CD14-positive monocyte (primary cell): ENCODE data around the gene DOK6. TPM values are rescaled to one million over a fixed set of nuclear protein-coding genes. Genes with fewer than 3 reads are reported as not detected.
"Not testable (repeated sequence)": the region's sequence is repeated elsewhere in the genome, so short reads cannot be mapped to it uniquely, and the experiment has no call there.

Experiments
- DNase-seq, 3 donors: peaks; one replicate each; pipeline ENCODE4 v3.0.0-alpha.2; 2011 to 2022
- H2AFZ ChIP-seq: 2 replicates; pipeline ENCODE4 v1.6.0; 2012; ENCODE audit warnings: mild to moderate bottlenecking, low read depth, low read length, inconsistent platforms; ENCODE audit not compliant: insufficient read depth, poor library complexity, severe bottlenecking
- H3K27ac ChIP-seq, 2 donors: 1 replicate in 1 of 2; 2 replicates in 1 of 2; pipeline ENCODE4 v1.5.1; 2012 to 2013; ENCODE audit warnings: low read length in 2 of 2, control low read depth in 1 of 2, inconsistent platforms in 1 of 2, low read depth in 1 of 2, mild to moderate bottlenecking in 1 of 2
- H3K27me3 ChIP-seq, 2 donors: one replicate each; pipeline versions ENCODE4 v1.6.0 to v1.6.1; 2011 to 2013; ENCODE audit warnings: low read length in 2 of 2; ENCODE audit not compliant: control insufficient read depth in 2 of 2, insufficient read depth in 2 of 2
- H3K36me3 ChIP-seq, 2 donors: replicated peaks in 1 of 2; 1 replicate in 1 of 2; 2 replicates in 1 of 2; pipeline versions ENCODE4 v1.5.1 to v1.6.1; 2012 to 2013; ENCODE audit warnings: low read length in 2 of 2, control low read depth in 1 of 2, inconsistent platforms in 1 of 2, mild to moderate bottlenecking in 1 of 2; ENCODE audit not compliant: insufficient read depth in 2 of 2, control insufficient read depth in 1 of 2
- H3K4me1 ChIP-seq, 2 donors: 1 replicate in 1 of 2; 2 replicates in 1 of 2; pipeline versions ENCODE4 v1.5.1 to v1.6.1; 2012 to 2013; ENCODE audit warnings: low read length in 2 of 2, control low read depth in 1 of 2, inconsistent platforms in 1 of 2, mild to moderate bottlenecking in 1 of 2, moderate library complexity in 1 of 2; ENCODE audit not compliant: insufficient read depth in 2 of 2, control insufficient read depth in 1 of 2
- H3K4me2 ChIP-seq: replicated peaks from 2 replicates; pipeline ENCODE3; 2012; ENCODE audit warnings: low read length, moderate library complexity, mild to moderate bottlenecking; ENCODE audit not compliant: poor library complexity, severe bottlenecking; ENCODE audit errors: extremely low read depth
- H3K4me3 ChIP-seq, 3 experiments: fragments of 200-600 bp in 1 of 3; sonication (generic) in 1 of 3; replicated peaks in 1 of 3; 1 replicate in 2 of 3; 2 replicates in 1 of 3; pipeline ENCODE4 v1.5.1; 2011 to 2013; ENCODE audit warnings: low read length in 3 of 3, mild to moderate bottlenecking in 3 of 3, control low read depth in 2 of 3, low read depth in 2 of 3, inconsistent platforms in 1 of 3, moderate library complexity in 1 of 3
- H3K79me2 ChIP-seq: 2 replicates; pipeline ENCODE4 v1.6.0; 2012; ENCODE audit warnings: mild to moderate bottlenecking, control low read depth, inconsistent platforms, low read length, moderate library complexity; ENCODE audit not compliant: insufficient read depth
- H3K9ac ChIP-seq: 2 replicates; pipeline ENCODE4 v1.6.0; 2017; ENCODE audit warnings: low read length, mild to moderate bottlenecking; ENCODE audit not compliant: insufficient read depth, poor library complexity, severe bottlenecking
- H3K9me3 ChIP-seq, 2 donors: replicated peaks in 1 of 2; 1 replicate in 1 of 2; 2 replicates in 1 of 2; pipeline versions ENCODE4 v1.5.1 to v1.6.1; 2012 to 2013; ENCODE audit warnings: low read length in 2 of 2, control low read depth in 1 of 2; ENCODE audit not compliant: control insufficient read depth in 1 of 2, insufficient read depth in 1 of 2
- H4K20me1 ChIP-seq: 2 replicates; pipeline ENCODE4 v1.6.0; 2012; ENCODE audit warnings: mild to moderate bottlenecking, low read length, control low read depth, moderate library complexity; ENCODE audit not compliant: insufficient read depth
- H3K27ac Mint-ChIP-seq, 7 donors: one replicate each; pipeline ENCODE4 v1.8.0; 2020; ENCODE audit warnings: mild to moderate bottlenecking in 7 of 7, mixed read lengths in 7 of 7, moderate library complexity in 6 of 7, inconsistent platforms in 2 of 7
- H3K27me3 Mint-ChIP-seq, 3 donors: one replicate each; pipeline ENCODE4 v1.8.0; 2021 to 2022; ENCODE audit warnings: low read depth in 3 of 3, mild to moderate bottlenecking in 3 of 3, mixed read lengths in 3 of 3, moderate library complexity in 3 of 3, inconsistent platforms in 1 of 3
- H3K36me3 Mint-ChIP-seq, 2 donors: one replicate each; pipeline ENCODE4 v1.8.0; 2020; ENCODE audit warnings: mixed read lengths in 2 of 2, inconsistent platforms in 1 of 2, mild to moderate bottlenecking in 1 of 2
- H3K4me1 Mint-ChIP-seq: one replicate; pipeline ENCODE4 v1.8.0; 2020; ENCODE audit warnings: mild to moderate bottlenecking, mixed read lengths
- H3K4me3 Mint-ChIP-seq, 2 donors: one replicate each; pipeline ENCODE4 v1.8.0; 2020; ENCODE audit warnings: mild to moderate bottlenecking in 2 of 2, mixed read lengths in 2 of 2, moderate library complexity in 1 of 2
- H3K9me3 Mint-ChIP-seq, 7 donors: one replicate each; pipeline ENCODE4 v1.8.0; 2020 to 2022; ENCODE audit warnings: mixed read lengths in 7 of 7, mild to moderate bottlenecking in 6 of 7, moderate library complexity in 6 of 7, inconsistent platforms in 2 of 7
- CTCF ChIP-seq: fragments of 200-600 bp; IDR thresholded peaks from one replicate; pipeline ENCODE4 v1.8.0; 2022; ENCODE audit warnings: antibody characterized with exemption, mild to moderate bottlenecking
- WGBS: methylation state at CpG from one replicate; pipeline ENCODE4 v1.1.5; 2013; ENCODE audit warnings: missing lambda C conversion rate; ENCODE audit not compliant: insufficient coverage; 5-methylcytosine and 5-hydroxymethylcytosine counted together
- intact Hi-C, 2 donors: fragments of 100-400 bp; cut with micrococcal nuclease; formaldehyde crosslinking; loops; one replicate each; pipeline versions ENCODE4 v1.15.0 to v1.15.1; 2023
- polyA plus RNA-seq, 3 donors: library from polyadenylated mRNA; depleted of rRNA in 1 of 3; unstranded in 2 of 3; stranded (reverse) in 1 of 3; fragments of 300-500 nt in 2 of 3; fragments of >200 nt in 1 of 3; fragmentation: Illumina TruSeq in 2 of 3; gene quantifications; 1 replicate in 2 of 3; 2 replicates in 1 of 3; pipeline ENCODE4 v1.2.3, GENCODE V29; 2012 to 2021

Gene DOK6
- polyA plus RNA-seq, 3 donors = not detected

- H3K36me3 ChIP-seq = no peaks in the 10 kb centered on the region
- H3K36me3 Mint-ChIP-seq = no peaks in the 10 kb centered on the region
- H3K9ac ChIP-seq = no peak overlapping the region
- no peaks in the 10 kb centered on the region for H4K20me1 ChIP-seq
- H3K4me3 ChIP-seq = no peak overlapping the region
- no peaks in the 10 kb centered on the region for H3K79me2 ChIP-seq
- no peak for DNase-seq
- WGBS = 92% methylated on average over 2 of the region's 4 CpGs
- TF ChIP-seq CTCF = no peak
- no peaks in the 10 kb centered on the region for H3K27me3 ChIP-seq
- peaks cover 13 to 15% of the 10 kb centered on the region in 2 donors for H3K9me3 ChIP-seq
- no peak overlapping the region for H3K4me3 Mint-ChIP-seq
- intact Hi-C loops = no loop called here
- no peak overlapping the region for H3K27ac ChIP-seq
- peaks cover 7 to 30% (median 16%) of the 10 kb centered on the region in 7 donors for H3K9me3 Mint-ChIP-seq
- H3K4me2 ChIP-seq = no peak overlapping the region
- no peaks in the 10 kb centered on the region for H3K27me3 Mint-ChIP-seq
- no peaks in the 10 kb centered on the region for H3K4me1 ChIP-seq
- H3K27ac Mint-ChIP-seq = no peak overlapping the region
- H3K4me1 Mint-ChIP-seq = no peaks in the 10 kb centered on the region
- no peak overlapping the region for H2AFZ ChIP-seq
Measured at GRCh38 chr18:69357590-69357989, 43.1 kb upstream of the DOK6 start.

DNA sequence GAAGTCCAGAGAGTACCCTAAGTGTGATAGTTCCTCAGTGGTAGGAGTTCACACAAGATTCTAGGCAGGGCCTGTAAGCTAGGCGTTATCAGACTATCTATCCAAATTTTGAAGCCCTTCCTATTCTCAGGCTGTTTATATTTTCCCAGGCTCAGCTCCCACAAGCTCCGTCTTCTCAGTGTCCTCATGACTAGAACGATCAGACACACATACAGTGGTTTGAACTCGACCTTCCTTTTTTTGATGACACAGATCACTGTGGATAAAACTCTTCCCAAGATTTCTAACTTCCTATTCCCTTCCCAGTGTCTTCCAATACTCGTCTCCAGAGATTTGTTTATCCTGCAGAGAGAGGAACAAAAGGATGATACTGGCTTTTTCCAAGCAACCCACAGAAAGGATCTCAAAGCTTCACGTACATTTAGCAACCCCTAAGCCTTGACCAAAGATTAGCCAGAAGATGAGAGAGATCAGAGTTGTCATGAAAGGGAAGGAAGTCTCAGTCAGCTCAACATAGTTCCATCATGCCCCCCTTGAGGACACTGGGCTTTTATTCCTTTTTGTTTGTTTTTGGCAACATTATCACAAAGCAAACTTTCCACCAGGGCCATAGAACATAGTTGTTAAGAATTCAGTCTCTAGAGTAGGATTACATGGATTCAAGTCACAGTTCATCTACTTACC lies 42.3 kb upstream of the DOK6 start:
- Histone ChIP-seq H3K36me3 (no peaks in the 10 kb centered on the region), H3K27ac (no peak overlapping the region), H3K4me2 (no peak overlapping the region), H3K79me2 (no peaks in the 10 kb centered on the region), H3K4me1 (no peaks in the 10 kb centered on the region), H2AFZ (no peak overlapping the region), H3K27me3 (no peaks in the 10 kb centered on the region), H4K20me1 (no peaks in the 10 kb centered on the region), H3K9me3 (peaks cover 13 to 15% of the 10 kb centered on the region in 2 donors), H3K9ac (no peak overlapping the region), H3K4me3 (no peak overlapping the region)
- peaks cover 7 to 30% (median 16%) of the 10 kb centered on the region in 7 donors for H3K9me3 Mint-ChIP-seq
- no peak for DNase-seq
- no peak for TF ChIP-seq CTCF
- WGBS = 74% methylated on average over 3 of the region's 6 CpGs
- H3K4me1 Mint-ChIP-seq = no peaks in the 10 kb centered on the region
- no peak overlapping the region for H3K4me3 Mint-ChIP-seq
- H3K27me3 Mint-ChIP-seq = no peaks in the 10 kb centered on the region
- intact Hi-C loops = no loop called here
- no peaks in the 10 kb centered on the region for H3K36me3 Mint-ChIP-seq
- no peak overlapping the region for H3K27ac Mint-ChIP-seq

DNA sequence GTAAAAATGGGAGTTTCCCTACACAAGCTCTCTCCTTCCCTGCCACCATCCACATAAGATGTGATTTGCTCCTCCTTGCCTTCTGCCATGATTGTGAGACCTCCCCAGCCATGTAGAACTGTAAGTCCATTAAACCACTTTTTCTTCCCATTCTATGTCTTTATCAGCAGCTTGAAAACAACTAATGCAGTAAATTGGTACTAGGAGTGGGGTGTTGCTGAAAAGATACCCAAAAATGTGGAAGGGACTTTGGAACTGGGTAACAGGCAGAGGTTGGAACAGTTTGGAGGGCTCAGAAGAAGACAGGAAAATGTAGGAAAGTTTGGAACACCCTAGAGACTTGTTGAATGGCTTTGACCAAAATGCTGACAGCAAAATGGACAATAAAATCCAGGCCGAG lies 40.9 kb upstream of the DOK6 start:
- H3K36me3 Mint-ChIP-seq, H4K20me1 ChIP-seq, H3K9ac ChIP-seq, H3K36me3 ChIP-seq, intact Hi-C loops, H3K4me2 ChIP-seq, H3K27ac ChIP-seq, H3K4me1 ChIP-seq, H3K27me3 Mint-ChIP-seq, DNase-seq, H3K4me1 Mint-ChIP-seq, H2AFZ ChIP-seq, H3K4me3 ChIP-seq, H3K27me3 ChIP-seq, H3K27ac Mint-ChIP-seq, H3K4me3 Mint-ChIP-seq, H3K79me2 ChIP-seq: not testable (repeated sequence)
- WGBS = 100% methylated on average over 1 of the region's 1 CpG
- H3K9me3 ChIP-seq = peaks cover 13 to 15% of the 10 kb centered on the region in 2 donors
- peaks cover 7 to 25% (median 13%) of the 10 kb centered on the region in 7 donors for H3K9me3 Mint-ChIP-seq
